ENCODE results near the gene SLC36A3.

DNA sequence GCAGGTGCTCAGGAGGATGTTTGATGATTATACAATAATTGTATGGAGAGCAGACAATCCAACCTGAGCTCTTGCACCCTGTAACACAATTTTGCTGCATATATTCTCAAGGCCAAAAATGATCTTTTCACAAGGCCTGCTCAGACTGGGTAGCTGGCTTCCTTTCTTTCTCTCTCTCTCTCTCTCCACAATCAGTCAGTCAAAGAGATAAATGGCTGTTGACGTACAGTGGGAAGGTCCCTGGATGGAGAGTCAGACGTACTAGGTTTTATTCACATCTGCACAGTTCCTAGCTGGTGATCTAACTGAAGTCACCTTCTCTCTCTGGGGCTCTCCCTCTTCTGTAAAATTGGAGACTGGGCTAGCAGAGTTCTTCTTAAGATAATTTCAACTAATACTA lies 24.0 kb upstream of the SLC36A3 start:
- TF ChIP-seq, protein P1, sequence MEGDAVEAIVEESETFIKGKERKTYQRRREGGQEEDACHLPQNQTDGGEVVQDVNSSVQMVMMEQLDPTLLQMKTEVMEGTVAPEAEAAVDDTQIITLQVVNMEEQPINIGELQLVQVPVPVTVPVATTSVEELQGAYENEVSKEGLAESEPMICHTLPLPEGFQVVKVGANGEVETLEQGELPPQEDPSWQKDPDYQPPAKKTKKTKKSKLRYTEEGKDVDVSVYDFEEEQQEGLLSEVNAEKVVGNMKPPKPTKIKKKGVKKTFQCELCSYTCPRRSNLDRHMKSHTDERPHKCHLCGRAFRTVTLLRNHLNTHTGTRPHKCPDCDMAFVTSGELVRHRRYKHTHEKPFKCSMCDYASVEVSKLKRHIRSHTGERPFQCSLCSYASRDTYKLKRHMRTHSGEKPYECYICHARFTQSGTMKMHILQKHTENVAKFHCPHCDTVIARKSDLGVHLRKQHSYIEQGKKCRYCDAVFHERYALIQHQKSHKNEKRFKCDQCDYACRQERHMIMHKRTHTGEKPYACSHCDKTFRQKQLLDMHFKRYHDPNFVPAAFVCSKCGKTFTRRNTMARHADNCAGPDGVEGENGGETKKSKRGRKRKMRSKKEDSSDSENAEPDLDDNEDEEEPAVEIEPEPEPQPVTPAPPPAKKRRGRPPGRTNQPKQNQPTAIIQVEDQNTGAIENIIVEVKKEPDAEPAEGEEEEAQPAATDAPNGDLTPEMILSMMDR (IDR thresholded peaks at IDR 0.05): no peak
- TF ChIP-seq POLR2A (IDR thresholded peaks at IDR 0.05; ENCODE audit: low read depth): no peak
- no peak for TF ChIP-seq POLR2AphosphoS5 (IDR thresholded peaks at IDR 0.05)
- no peak for TF ChIP-seq EP300 (IDR thresholded peaks at IDR 0.05)
